Lower leg skin (tissue), 3 donors: ENCODE measurements around the gene ZNF687.

ENCODE experiments used
- POLR2A ChIP-seq, 2 donors: fragments of 450-650 bp; IDR thresholded peaks; one replicate each; pipeline ENCODE4 v1.6.1; 2016 to 2017; ENCODE audit warnings: antibody characterized with exemption in 2 of 2, mild to moderate bottlenecking in 1 of 2, moderate library complexity in 1 of 2
- TF ChIP-seq, protein P1 (sequence below), 3 donors: fragments of 450-650 bp; IDR thresholded peaks; one replicate each; pipeline ENCODE4 v1.5.1; 2016; ENCODE audit warnings: antibody characterized with exemption in 3 of 3, mild to moderate bottlenecking in 3 of 3, moderate library complexity in 2 of 3

- TF ChIP-seq, protein P1, sequence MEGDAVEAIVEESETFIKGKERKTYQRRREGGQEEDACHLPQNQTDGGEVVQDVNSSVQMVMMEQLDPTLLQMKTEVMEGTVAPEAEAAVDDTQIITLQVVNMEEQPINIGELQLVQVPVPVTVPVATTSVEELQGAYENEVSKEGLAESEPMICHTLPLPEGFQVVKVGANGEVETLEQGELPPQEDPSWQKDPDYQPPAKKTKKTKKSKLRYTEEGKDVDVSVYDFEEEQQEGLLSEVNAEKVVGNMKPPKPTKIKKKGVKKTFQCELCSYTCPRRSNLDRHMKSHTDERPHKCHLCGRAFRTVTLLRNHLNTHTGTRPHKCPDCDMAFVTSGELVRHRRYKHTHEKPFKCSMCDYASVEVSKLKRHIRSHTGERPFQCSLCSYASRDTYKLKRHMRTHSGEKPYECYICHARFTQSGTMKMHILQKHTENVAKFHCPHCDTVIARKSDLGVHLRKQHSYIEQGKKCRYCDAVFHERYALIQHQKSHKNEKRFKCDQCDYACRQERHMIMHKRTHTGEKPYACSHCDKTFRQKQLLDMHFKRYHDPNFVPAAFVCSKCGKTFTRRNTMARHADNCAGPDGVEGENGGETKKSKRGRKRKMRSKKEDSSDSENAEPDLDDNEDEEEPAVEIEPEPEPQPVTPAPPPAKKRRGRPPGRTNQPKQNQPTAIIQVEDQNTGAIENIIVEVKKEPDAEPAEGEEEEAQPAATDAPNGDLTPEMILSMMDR (IDR thresholded peaks at IDR 0.05): no peak
- TF ChIP-seq POLR2A (IDR thresholded peaks at IDR 0.05): no peak
Observed at GRCh38 chr1:151238467-151238739, 43.7 kb upstream of the ZNF687 start.
